NT2/D1 (cell line): ENCODE results near the gene UFC1.

Experiments
- DNase-seq: peaks from one replicate; pipeline ENCODE4 v3.0.0-alpha.2; 2011; ENCODE audit warnings: low read depth, low spot score
- H3K27me3 ChIP-seq: 2 replicates; pipeline ENCODE4 v1.6.0; 2011; ENCODE audit warnings: mild to moderate bottlenecking; ENCODE audit not compliant: insufficient read length, insufficient read depth
- H3K36me3 ChIP-seq: 2 replicates; pipeline ENCODE4 v1.6.1; 2011; ENCODE audit warnings: mild to moderate bottlenecking, low read length, mixed read lengths; ENCODE audit not compliant: insufficient read depth, insufficient read length
- H3K4me1 ChIP-seq: 2 replicates; pipeline ENCODE4 v1.5.1; 2011; ENCODE audit not compliant: insufficient read depth, insufficient read length
- H3K4me3 ChIP-seq: 2 replicates; pipeline ENCODE4 v1.5.1; 2011; ENCODE audit warnings: low read depth; ENCODE audit not compliant: insufficient read length
- H3K9ac ChIP-seq: 2 replicates; pipeline ENCODE4 v1.6.0; 2011; ENCODE audit warnings: low read depth; ENCODE audit not compliant: insufficient read length
- H3K9me3 ChIP-seq: 2 replicates; pipeline ENCODE4 v1.5.1; 2011; ENCODE audit warnings: mild to moderate bottlenecking, low read length; ENCODE audit not compliant: insufficient read depth
- SUZ12 ChIP-seq: IDR thresholded peaks from 2 replicates; pipeline ENCODE4 v1.6.1; 2011; ENCODE audit not compliant: insufficient read length, insufficient read depth; ENCODE audit errors: extremely low read depth
- YY1 ChIP-seq: IDR thresholded peaks from 2 replicates; pipeline ENCODE4 v1.6.1; 2011; ENCODE audit not compliant: insufficient read length, insufficient read depth
- ZNF274 ChIP-seq: IDR thresholded peaks from 2 replicates; pipeline ENCODE4 v1.6.1; 2011; ENCODE audit warnings: mild to moderate bottlenecking, low read depth, low read length

Gene UFC1

GRCh38 chr1:161165742-161166668, 12.2 kb downstream of the UFC1 start, which contains the start of gene PPOX:
Gene PPOX (plus strand): TSS chr1:161166426. CDS start chr1:161166848, 422 bp downstream.
- Histone ChIP-seq H3K9ac (peak within 1 kb of the TSS; percentile 86), H3K9me3 (no peaks in the 10 kb centered on the region), H3K36me3 (peaks cover 73% of the 10 kb centered on the region), H3K4me1 (peaks cover 5% of the 10 kb centered on the region), H3K4me3 (peak within 1 kb of the TSS; percentile 97), H3K27me3 (no peaks in the 10 kb centered on the region)
- DNase-seq = peak; percentile 99
- TF ChIP-seq ZNF274 = no peak
- TF ChIP-seq SUZ12 = no peak
- TF ChIP-seq YY1 = no peak

- Histone ChIP-seq H3K4me1 (peaks cover 5% of the 10 kb centered on the region), H3K27me3 (no peaks in the 10 kb centered on the region), H3K36me3 (peaks cover 73% of the 10 kb centered on the region), H3K9me3 (no peaks in the 10 kb centered on the region), H3K9ac (peak overlapping the region; percentile 86), H3K4me3 (peak overlapping the region; percentile 97)
- no peak for DNase-seq
- TF ChIP-seq ZNF274 = no peak
- no peak for TF ChIP-seq SUZ12
- no peak for TF ChIP-seq YY1
Observed at GRCh38 chr1:161166669-161167548, 13.1 kb downstream of the UFC1 start.

- no peaks in the 10 kb centered on the region for H3K27me3 ChIP-seq
- no peak overlapping the region for H3K9ac ChIP-seq
- peaks cover 5% of the 10 kb centered on the region for H3K4me1 ChIP-seq
- no peak for DNase-seq
- TF ChIP-seq SUZ12 = no peak
- no peak for TF ChIP-seq YY1
- TF ChIP-seq ZNF274 = no peak
- H3K9me3 ChIP-seq = no peaks in the 10 kb centered on the region
- H3K36me3 ChIP-seq = peaks cover 73% of the 10 kb centered on the region
- no peak overlapping the region for H3K4me3 ChIP-seq
Observed at GRCh38 chr1:161168906-161169305, 15.1 kb downstream of the UFC1 start.

- no peak overlapping the region for H3K4me3 ChIP-seq
- peaks cover 4% of the 10 kb centered on the region for H3K4me1 ChIP-seq
- TF ChIP-seq ZNF274 (no peak), YY1 (no peak), SUZ12 (no peak)
- no peaks in the 10 kb centered on the region for H3K27me3 ChIP-seq
- no peak for DNase-seq
- H3K36me3 ChIP-seq = peaks cover 79% of the 10 kb centered on the region
- no peaks in the 10 kb centered on the region for H3K9me3 ChIP-seq
- no peak overlapping the region for H3K9ac ChIP-seq
Observed at GRCh38 chr1:161171191-161171590, 17.4 kb downstream of the UFC1 start.

GRCh38 chr1:161171696-161172095, 17.9 kb downstream of the UFC1 start:
- TF ChIP-seq YY1 (no peak), ZNF274 (no peak), SUZ12 (no peak)
- DNase-seq = no peak
- H3K4me1 ChIP-seq = peaks cover 8% of the 10 kb centered on the region
- H3K4me3 ChIP-seq = no peak overlapping the region
- no peak overlapping the region for H3K9ac ChIP-seq
- no peaks in the 10 kb centered on the region for H3K9me3 ChIP-seq
- H3K36me3 ChIP-seq = peaks cover 82% of the 10 kb centered on the region
- H3K27me3 ChIP-seq = no peaks in the 10 kb centered on the region

- no peaks in the 10 kb centered on the region for H3K9me3 ChIP-seq
- H3K27me3 ChIP-seq = no peaks in the 10 kb centered on the region
- H3K4me3 ChIP-seq = no peak overlapping the region
- DNase-seq = no peak
- peaks cover 82% of the 10 kb centered on the region for H3K36me3 ChIP-seq
- TF ChIP-seq SUZ12 = no peak
- no peak for TF ChIP-seq YY1
- no peak for TF ChIP-seq ZNF274
- H3K9ac ChIP-seq = no peak overlapping the region
- H3K4me1 ChIP-seq = peaks cover 8% of the 10 kb centered on the region
Observed at GRCh38 chr1:161172349-161172748, 18.6 kb downstream of the UFC1 start.
